Measurements from ENCODE around the gene FHOD3.
A peak's percentile ranks its signal among the peaks of the same experiment; 100 is the strongest.
"Not testable (repeated sequence)": the region's sequence is repeated elsewhere in the genome, so short reads cannot be mapped to it uniquely, and the experiment has no call there.

FHOD3 gene

GRCh38 chr18:36352384-36352783, 54.9 kb downstream of the FHOD3 start:
- DNase-seq = no peak

DNA sequence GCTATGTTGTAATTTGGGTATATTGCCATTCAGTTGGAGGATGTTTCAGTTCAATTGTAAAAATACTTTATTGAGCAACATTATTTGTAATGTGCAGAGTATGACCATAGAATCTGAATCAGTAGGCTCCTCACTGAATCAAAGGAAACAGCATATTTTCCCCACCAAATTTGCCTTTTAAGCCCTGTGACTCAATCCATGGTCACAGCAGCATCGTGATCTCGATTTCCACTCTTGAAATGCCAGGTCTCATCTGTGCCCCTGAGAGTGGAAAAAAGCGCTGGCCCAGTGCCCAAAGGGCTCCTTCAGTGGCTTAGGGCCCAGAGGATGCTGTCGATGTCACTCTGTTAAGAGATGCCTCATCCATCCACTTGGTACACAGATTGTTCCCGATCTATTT, 57.5 kb downstream of the FHOD3 start:
- DNase-seq = no peak

GRCh38 chr18:36355511-36355910, 58.0 kb downstream of the FHOD3 start:
- no peak for DNase-seq

DNA sequence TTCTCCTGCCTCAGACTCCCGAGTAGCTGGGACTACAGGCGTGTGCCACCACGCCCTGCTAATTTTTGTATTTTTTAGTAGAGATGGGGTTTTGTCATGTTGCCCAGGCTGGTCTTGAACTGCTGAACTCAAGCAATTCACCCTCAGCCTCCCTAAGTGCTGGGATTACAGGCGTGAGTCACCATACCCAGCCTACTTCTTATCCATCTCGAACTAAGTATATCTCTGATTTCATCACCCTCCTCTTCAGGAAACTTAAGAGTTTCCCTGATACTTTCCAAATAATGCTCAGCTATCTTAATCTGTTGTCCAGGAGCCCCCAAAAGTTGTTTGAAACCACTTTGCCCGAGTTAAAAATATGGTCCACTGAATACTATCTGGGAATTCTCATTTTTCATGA, 59.2 kb downstream of the FHOD3 start:
- not testable (repeated sequence) for DNase-seq

- DNase-seq = no peak
Measured at GRCh38 chr18:36358141-36358540, 60.6 kb downstream of the FHOD3 start.

- DNase-seq = no peak
Measured at GRCh38 chr18:36360256-36360909, 62.9 kb downstream of the FHOD3 start.

DNA sequence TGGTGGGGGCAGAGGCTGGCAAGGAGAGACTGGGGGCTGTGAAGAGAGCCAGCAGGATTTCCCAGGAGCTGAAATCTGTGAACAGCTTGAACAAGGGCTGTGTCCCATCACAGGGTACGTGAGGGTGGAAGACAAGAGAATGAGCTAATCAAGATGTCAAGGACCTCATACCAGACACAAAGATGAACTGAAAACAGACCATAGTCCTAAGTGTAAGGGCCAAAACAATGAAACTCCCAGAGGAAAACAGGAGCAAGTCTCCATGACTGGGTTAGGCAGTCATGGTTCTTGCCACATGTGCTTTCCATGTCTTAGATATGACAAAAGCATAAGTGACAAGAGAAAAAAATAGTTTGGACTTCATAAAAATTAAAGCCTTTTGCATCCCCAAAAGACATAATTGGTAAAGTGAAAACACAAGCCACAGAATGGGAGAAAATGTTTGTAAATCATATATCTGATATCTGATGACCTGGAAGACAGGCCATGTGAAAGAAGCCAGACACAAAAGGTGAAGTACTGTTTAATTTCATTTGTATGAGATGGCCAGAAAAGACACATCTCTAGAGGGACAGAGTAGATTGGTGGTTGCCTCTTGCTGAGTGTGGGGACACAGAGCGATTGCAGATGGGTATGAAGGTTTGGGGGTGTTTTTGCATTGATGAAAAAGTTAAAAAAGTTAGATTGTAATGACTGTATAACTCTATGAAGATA, 67.6 kb downstream of the FHOD3 start:
- DNase-seq = no peak

- DNase-seq = no peak
Measured at GRCh38 chr18:36365836-36366775, 68.6 kb downstream of the FHOD3 start.

GRCh38 chr18:36366994-36367839, 69.7 kb downstream of the FHOD3 start:
- DNase-seq = no peak

DNA sequence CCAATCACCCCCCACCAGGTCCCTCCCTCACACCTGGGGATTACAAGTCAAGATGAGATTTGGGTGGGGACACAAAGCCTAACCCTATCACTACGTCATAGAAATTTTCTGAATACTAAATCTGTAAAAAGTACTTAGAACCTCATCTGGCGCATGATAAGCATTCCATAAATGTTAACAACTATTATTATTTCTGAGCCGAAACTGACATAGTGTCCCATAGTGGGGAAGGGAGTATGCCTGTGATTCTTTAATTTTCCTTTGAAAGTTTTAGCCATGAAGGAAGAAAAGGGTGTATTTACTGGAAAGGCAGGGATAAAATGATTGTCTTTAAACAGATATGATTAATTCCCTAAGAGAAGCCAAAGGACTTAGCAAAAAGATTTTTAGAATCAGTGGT, 71.4 kb downstream of the FHOD3 start:
- DNase-seq = no peak

DNA sequence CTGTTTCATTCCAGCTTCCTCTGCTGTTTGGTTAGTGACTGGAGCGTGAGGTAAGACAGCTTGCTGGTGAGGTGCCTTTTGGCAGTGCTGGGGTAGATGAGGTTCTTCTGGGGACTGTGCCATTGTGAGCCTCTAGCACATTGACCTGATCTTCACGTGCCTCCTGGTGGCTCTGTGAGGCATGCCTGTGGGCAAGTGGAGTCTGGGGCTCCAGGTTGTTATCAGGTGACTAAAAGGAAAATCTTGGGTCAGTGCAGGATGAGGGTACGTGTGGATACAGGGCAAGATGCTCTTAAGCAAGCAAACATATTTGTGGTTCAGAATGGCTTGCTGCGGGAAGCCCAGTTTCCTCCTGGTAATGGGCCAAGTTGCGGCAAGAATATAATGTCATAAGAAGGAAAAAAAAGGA, 75.4 kb downstream of the FHOD3 start:
- peak in 1 of 2 donors; percentile 1 for DNase-seq

GRCh38 chr18:36374262-36374661, 76.7 kb downstream of the FHOD3 start:
- DNase-seq = no peak

GRCh38 chr18:36375118-36375517, 77.6 kb downstream of the FHOD3 start:
- no peak for DNase-seq

DNA sequence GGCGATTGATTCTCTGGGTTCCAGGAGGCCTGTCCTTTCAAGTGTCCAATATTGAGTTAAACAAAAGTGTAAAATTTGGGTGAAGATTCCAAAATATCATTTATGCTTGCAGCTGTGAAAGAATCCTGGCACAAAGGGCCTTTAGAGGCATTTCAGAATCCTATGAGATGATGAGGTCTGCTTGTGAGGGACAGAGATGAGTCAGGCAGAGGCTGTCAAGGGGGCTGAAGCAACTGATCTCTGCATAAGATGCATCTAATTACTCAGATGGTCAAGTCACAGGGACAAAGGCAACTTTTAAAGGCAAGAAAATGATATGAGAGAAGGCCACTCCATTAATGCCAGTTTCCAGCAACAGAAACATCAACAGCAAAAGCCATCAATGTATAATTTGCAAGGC, 78.8 kb downstream of the FHOD3 start:
- DNase-seq = no peak

DNA sequence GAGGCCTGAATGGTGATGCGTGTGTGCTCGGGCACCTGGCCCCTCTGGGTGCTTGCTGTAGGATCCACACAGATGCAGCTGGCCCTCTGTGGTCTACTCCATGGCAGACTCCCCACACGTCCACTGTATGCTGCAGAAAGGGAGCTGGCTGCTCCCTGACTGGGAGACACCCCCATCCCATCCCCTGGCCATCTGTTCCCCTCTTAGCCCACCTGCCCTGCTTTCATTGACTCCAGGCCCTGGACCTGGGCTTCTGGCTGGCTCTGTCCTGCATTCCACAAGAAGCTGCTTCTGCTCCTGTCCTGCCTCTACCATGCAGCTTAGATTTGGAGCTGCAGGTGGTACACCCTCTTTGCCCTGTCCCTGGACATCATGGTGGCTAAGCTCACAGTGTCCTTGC, 80.1 kb downstream of the FHOD3 start:
- no peak for DNase-seq

- DNase-seq = no peak
Measured at GRCh38 chr18:36378205-36378604, 80.7 kb downstream of the FHOD3 start.

DNA sequence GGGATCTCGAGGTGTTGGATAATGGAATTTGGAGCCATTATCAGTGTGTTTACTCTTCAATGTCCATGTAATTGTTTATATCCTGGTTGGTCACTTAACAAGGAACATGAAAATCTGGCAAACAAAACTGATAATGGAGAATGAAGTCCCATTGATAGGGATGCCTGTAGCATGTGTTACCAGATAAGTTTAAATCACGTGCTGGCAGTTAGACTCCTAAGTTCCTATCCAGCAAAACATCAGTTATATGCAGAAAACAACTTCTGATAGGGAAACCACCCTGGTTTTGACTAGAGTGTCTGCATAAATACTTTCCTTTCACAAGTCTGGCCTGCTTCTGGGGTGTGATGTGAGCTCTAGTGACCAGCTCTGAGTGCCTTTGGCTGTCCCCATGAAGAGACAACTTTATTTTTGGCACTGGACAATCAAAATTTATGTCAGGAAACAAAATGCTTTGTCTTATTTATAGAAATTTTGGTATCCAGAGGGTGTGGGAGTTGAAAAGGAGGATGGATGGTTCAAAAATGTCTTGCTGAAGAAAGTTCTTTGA, 82.0 kb downstream of the FHOD3 start:
- no peak for DNase-seq

- no peak for DNase-seq
Measured at GRCh38 chr18:36380173-36380827, 82.8 kb downstream of the FHOD3 start.

DNA sequence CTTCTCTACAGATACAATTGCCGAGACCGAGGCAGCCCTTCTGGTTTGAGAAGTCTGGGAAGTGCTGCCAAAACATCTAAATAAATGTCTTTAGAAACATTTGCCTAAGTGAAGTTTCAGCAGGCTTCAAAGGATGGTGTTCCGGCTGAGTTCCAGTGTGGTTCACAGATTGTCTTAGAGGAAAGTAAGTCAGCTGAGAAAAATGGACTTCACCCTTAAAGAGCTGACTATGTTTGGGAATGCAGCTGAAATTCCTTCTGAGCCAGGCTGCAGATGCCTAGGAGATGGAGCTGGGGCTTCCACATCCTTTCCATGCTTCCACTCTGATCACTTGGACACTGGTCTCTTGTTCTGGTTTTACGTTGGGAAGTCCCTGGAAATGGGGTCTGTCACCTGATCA, 83.6 kb downstream of the FHOD3 start:
- DNase-seq = no peak

DNA sequence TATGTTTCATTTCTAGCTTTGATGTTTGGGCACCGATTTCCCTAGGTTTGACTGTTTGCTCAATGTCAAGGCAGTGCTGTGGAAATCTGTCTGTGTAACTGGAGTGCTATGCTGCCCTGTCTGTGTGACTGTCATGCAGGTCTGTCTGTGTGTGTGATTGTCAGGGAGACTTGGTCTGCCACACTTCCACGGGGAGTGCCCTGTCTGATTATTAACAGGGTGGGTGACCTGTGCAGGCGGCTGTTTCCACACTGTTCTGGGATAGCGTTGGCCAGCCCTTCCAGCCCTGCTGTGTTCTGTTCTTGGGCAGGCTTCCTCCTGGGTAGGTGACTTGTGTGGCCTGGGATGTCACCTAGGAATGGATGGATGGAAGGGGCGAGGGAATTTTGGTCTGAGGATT, 85.3 kb downstream of the FHOD3 start:
- DNase-seq = no peak

- DNase-seq = no peak
Measured at GRCh38 chr18:36386150-36386920, 88.8 kb downstream of the FHOD3 start.
